Suppressor macrophage treated with lipopolysaccharide for 4 hours (primary cell): Measurements from ENCODE around the gene SCAMP5.
A peak's percentile ranks its signal among the peaks of the same experiment; 100 is the strongest.

Experiments
- DNase-seq: peaks from one replicate; pipeline ENCODE4 v3.0.0-alpha.2; 2020

SCAMP5 gene

GRCh38 chr15:74995182-74995778 is at the start of gene SCAMP5:
SCAMP5 (plus strand) TSS chr15:74995563; CDS start chr15:75011840, 16,277 bp downstream.
- peak; percentile 94 for DNase-seq

GRCh38 chr15:74950078-74950908 is 45.1 kb upstream of the SCAMP5 start:
- peak; percentile 84 for DNase-seq

- DNase-seq, result no peak
These were observed 44.4 kb upstream of the SCAMP5 start for GRCh38 chr15:74951006-74951405.

GRCh38 chr15:74954515-74954914 is 40.8 kb upstream of the SCAMP5 start:
- DNase-seq, result no peak

- no peak for DNase-seq
These were observed 40.3 kb upstream of the SCAMP5 start for GRCh38 chr15:74955017-74955416.

GRCh38 chr15:74955796-74956647 is 39.3 kb upstream of the SCAMP5 start:
- DNase-seq, result peak; percentile 73

GRCh38 chr15:74956648-74957475 is 38.5 kb upstream of the SCAMP5 start, which contains the start of gene RPP25:
RPP25 (minus strand) TSS chr15:74956772; CDS start chr15:74956583, 189 bp downstream.
- DNase-seq, result peak; percentile 73

GRCh38 chr15:74957476-74958035 is 37.8 kb upstream of the SCAMP5 start:
- DNase-seq, result no peak

GRCh38 chr15:74958320-74958907 is 36.9 kb upstream of the SCAMP5 start:
- DNase-seq, result peak; percentile 69

- no peak for DNase-seq
These were observed 36.3 kb upstream of the SCAMP5 start for GRCh38 chr15:74958908-74959585.

- DNase-seq, result no peak
These were observed 35.8 kb upstream of the SCAMP5 start for GRCh38 chr15:74959586-74959939.

GRCh38 chr15:74960286-74960685 is 35.1 kb upstream of the SCAMP5 start:
- DNase-seq, result no peak

GRCh38 chr15:74960995-74961588 is 34.3 kb upstream of the SCAMP5 start:
- DNase-seq, result no peak

- DNase-seq, result no peak
These were observed 33.7 kb upstream of the SCAMP5 start for GRCh38 chr15:74961616-74962015.

- DNase-seq, result no peak
These were observed 33.1 kb upstream of the SCAMP5 start for GRCh38 chr15:74962219-74962618.

- DNase-seq, result no peak
These were observed 32.7 kb upstream of the SCAMP5 start for GRCh38 chr15:74962671-74963070.

- DNase-seq, result no peak
These were observed 32.1 kb upstream of the SCAMP5 start for GRCh38 chr15:74963213-74963612.

- no peak for DNase-seq
These were observed 30.6 kb upstream of the SCAMP5 start for GRCh38 chr15:74964794-74965193.

- DNase-seq, result no peak
These were observed 27.7 kb upstream of the SCAMP5 start for GRCh38 chr15:74967670-74968069.

- DNase-seq, result no peak
These were observed 19.2 kb upstream of the SCAMP5 start for GRCh38 chr15:74976159-74976558.

GRCh38 chr15:74977599-74977998 is 17.8 kb upstream of the SCAMP5 start:
- DNase-seq, result no peak
